ENCODE measurements around the gene XPO5. TPM values are rescaled to one million over a fixed set of nuclear protein-coding genes. Genes with fewer than 3 reads are reported as not detected.

The XPO5 gene
- total RNA-seq, 1 experiment from 2014 or later = 114 TPM

GRCh38 chr6:43606019-43606418 lies 30.2 kb upstream of the XPO5 start:
- no peak overlapping the region; a peak in 1 of 7 replicates for H3K27ac Mint-ChIP-seq
- Histone ChIP-seq H2AK5ac (ENCODE audit: insufficient read length, low read length) (no peak overlapping the region), H3K4ac (ENCODE audit: low read depth, low read length) (no peak overlapping the region), H2BK20ac (ENCODE audit: low read depth, low read length, poor library complexity, severe bottlenecking) (no peak overlapping the region), H3K23ac (ENCODE audit: insufficient read length, low read depth, low read length) (no peak overlapping the region), H4K91ac (ENCODE audit: insufficient read length, low read depth, low read length) (no peak overlapping the region), H3K79me2 (ENCODE audit: insufficient read depth, low read length) (no peaks in the 10 kb centered on the region), H4K8ac (replicated peaks; ENCODE audit: insufficient read length, low read depth, low read length) (no peak overlapping the region), H3K14ac (ENCODE audit: insufficient read depth, low read length) (no peak overlapping the region), H3K4me1 (ENCODE audit: insufficient read depth, low read length) (no peaks in the 10 kb centered on the region), H3T11ph (ENCODE audit: low read length) (no peak overlapping the region), H3K27ac (ENCODE audit: insufficient read length, low read depth, low read length) (no peak overlapping the region), H2BK15ac (ENCODE audit: low read depth, low read length) (no peak overlapping the region), H4K5ac (ENCODE audit: insufficient read length, low read depth, low read length) (no peak overlapping the region), H4K20me1 (ENCODE audit: control insufficient read depth, insufficient read depth, insufficient read length) (no peaks in the 10 kb centered on the region), H2BK5ac (ENCODE audit: insufficient read length, low read length) (no peak overlapping the region), H3K79me1 (ENCODE audit: insufficient read depth, low read depth, low read length, poor library complexity, severe bottlenecking) (no peaks in the 10 kb centered on the region), H3K4me2 (ENCODE audit: insufficient read depth, insufficient read length, low read length) (no peak overlapping the region), H3K56ac (ENCODE audit: insufficient read length, low read depth, low read length) (no peak overlapping the region), H3K9me3 (ENCODE audit: control insufficient read depth, low read depth, low read length) (no peaks in the 10 kb centered on the region), H2BK120ac (ENCODE audit: low read depth, low read length, poor library complexity, severe bottlenecking) (no peak overlapping the region), H3K9ac (ENCODE audit: extremely low read depth, insufficient read length, low read length) (no peak overlapping the region), H3K23me2 (ENCODE audit: insufficient read length, low read depth, low read length, poor library complexity, severe bottlenecking) (no peaks in the 10 kb centered on the region), H3K27me3 (ENCODE audit: insufficient read depth, low read length) (no peaks in the 10 kb centered on the region), H2BK12ac (ENCODE audit: insufficient read length, low read depth, low read length) (no peak overlapping the region), H2AFZ (ENCODE audit: low read length) (no peak overlapping the region), H3K18ac (ENCODE audit: insufficient read length, low read depth, low read length) (no peak overlapping the region)
- no peak for DNase-seq
- WGBS (ENCODE audit: extremely low coverage, insufficient read length, low lambda C conversion rate) = no CpG with 5 or more reads among the region's 2 CpGs
- no peak overlapping the region for H3K4me3 Mint-ChIP-seq
- H3K36me3 Mint-ChIP-seq (ENCODE audit: insufficient read depth in 1 of 3, low read depth in 3 of 3) = peaks cover 0 to 51% (median 23%) of the 10 kb centered on the region in 3 experiments; a peak in 4 of 7 replicates
- no peak for TF ChIP-seq CTCF (conservative IDR thresholded peaks at IDR 0.05)
- no peaks in the 10 kb centered on the region for H3K9me3 Mint-ChIP-seq
- H3K27me3 Mint-ChIP-seq (ENCODE audit: low read depth) = no peaks in the 10 kb centered on the region
- H3K4me1 Mint-ChIP-seq = no peaks in the 10 kb centered on the region
